Measurements from ENCODE around the gene GALK1. TPM values are rescaled to one million over a fixed set of nuclear protein-coding genes. Genes with fewer than 3 reads are reported as not detected.

GALK1 gene
- total and polyA plus RNA-seq, 2 donors, result 32.6 to 37.3 TPM

GRCh38 chr17:75736173-75736835, 28.7 kb downstream of the GALK1 start:
- no peak overlapping the region for H3K27ac ChIP-seq (ENCODE audit: low read depth in 1 of 2, low read length in 1 of 2)
- no peak for DNase-seq (ENCODE audit: low read depth in 6 of 9, low spot score in 9 of 9)
- H3K27me3 ChIP-seq (ENCODE audit: control insufficient read depth in 2 of 2, insufficient read depth in 1 of 2, low read length in 1 of 2), result no peaks in the 10 kb centered on the region
- H3K9me3 ChIP-seq (ENCODE audit: control insufficient read depth in 2 of 2, insufficient read depth in 1 of 2, low read length in 1 of 2), result no peaks in the 10 kb centered on the region
- H3K36me3 ChIP-seq (ENCODE audit: control insufficient read depth in 2 of 2, insufficient read depth in 2 of 2, low read length in 1 of 2), result no peaks in the 10 kb centered on the region
- H3K4me1 ChIP-seq (ENCODE audit: control insufficient read depth in 2 of 2, insufficient read depth in 2 of 2, low read length in 2 of 2), result no peaks in the 10 kb centered on the region
- WGBS, result 95% methylated on average over 26 of the region's 26 CpGs
- no peak overlapping the region for H3K4me3 ChIP-seq (ENCODE audit: low read length in 2 of 2)

GRCh38 chr17:75734674-75735294, 30.2 kb downstream of the GALK1 start:
- no peaks in the 10 kb centered on the region for H3K36me3 ChIP-seq (ENCODE audit: control insufficient read depth in 2 of 2, insufficient read depth in 2 of 2, low read length in 1 of 2)
- H3K27ac ChIP-seq (ENCODE audit: low read depth in 1 of 2, low read length in 1 of 2), result no peak overlapping the region
- 85% methylated on average over 4 of the region's 4 CpGs for WGBS
- DNase-seq (ENCODE audit: low read depth in 6 of 9, low spot score in 9 of 9), result no peak
- H3K27me3 ChIP-seq (ENCODE audit: control insufficient read depth in 2 of 2, insufficient read depth in 1 of 2, low read length in 1 of 2), result no peaks in the 10 kb centered on the region
- no peaks in the 10 kb centered on the region for H3K9me3 ChIP-seq (ENCODE audit: control insufficient read depth in 2 of 2, insufficient read depth in 1 of 2, low read length in 1 of 2)
- no peak overlapping the region for H3K4me3 ChIP-seq (ENCODE audit: low read length in 2 of 2)
- H3K4me1 ChIP-seq (ENCODE audit: control insufficient read depth in 2 of 2, insufficient read depth in 2 of 2, low read length in 2 of 2), result no peaks in the 10 kb centered on the region

GRCh38 chr17:75733471-75733870, 31.5 kb downstream of the GALK1 start:
- Histone ChIP-seq H3K27me3 (ENCODE audit: control insufficient read depth in 2 of 2, insufficient read depth in 1 of 2, low read length in 1 of 2) (no peaks in the 10 kb centered on the region), H3K4me3 (ENCODE audit: low read length in 2 of 2) (no peak overlapping the region), H3K27ac (ENCODE audit: low read depth in 1 of 2, low read length in 1 of 2) (no peak overlapping the region), H3K36me3 (ENCODE audit: control insufficient read depth in 2 of 2, insufficient read depth in 2 of 2, low read length in 1 of 2) (no peaks in the 10 kb centered on the region), H3K9me3 (ENCODE audit: control insufficient read depth in 2 of 2, insufficient read depth in 1 of 2, low read length in 1 of 2) (no peaks in the 10 kb centered on the region), H3K4me1 (ENCODE audit: control insufficient read depth in 2 of 2, insufficient read depth in 2 of 2, low read length in 2 of 2) (no peaks in the 10 kb centered on the region)
- no peak for DNase-seq (ENCODE audit: low read depth in 6 of 9, low spot score in 9 of 9)
- WGBS, result 97% methylated on average over 18 of the region's 18 CpGs

- WGBS, result 95% methylated on average over 31 of the region's 31 CpGs
- no peak overlapping the region for H3K4me3 ChIP-seq (ENCODE audit: low read length in 2 of 2)
These were observed 33.1 kb downstream of the GALK1 start for GRCh38 chr17:75731716-75732498.

GRCh38 chr17:75731086-75731715, 33.8 kb downstream of the GALK1 start:
- Histone ChIP-seq H3K27me3 (ENCODE audit: control insufficient read depth in 2 of 2, insufficient read depth in 1 of 2, low read length in 1 of 2) (peaks cover 0 to 3% of the 10 kb centered on the region in 2 donors), H3K36me3 (ENCODE audit: control insufficient read depth in 2 of 2, insufficient read depth in 2 of 2, low read length in 1 of 2) (no peaks in the 10 kb centered on the region), H3K4me1 (ENCODE audit: control insufficient read depth in 2 of 2, insufficient read depth in 2 of 2, low read length in 2 of 2) (no peaks in the 10 kb centered on the region), H3K9me3 (ENCODE audit: control insufficient read depth in 2 of 2, insufficient read depth in 1 of 2, low read length in 1 of 2) (no peaks in the 10 kb centered on the region), H3K27ac (ENCODE audit: low read depth in 1 of 2, low read length in 1 of 2) (no peak overlapping the region), H3K4me3 (ENCODE audit: low read length in 2 of 2) (no peak overlapping the region)
- DNase-seq (ENCODE audit: low read depth in 6 of 9, low spot score in 9 of 9), result no peak
- 94% methylated on average over 26 of the region's 26 CpGs for WGBS

More at GRCh38 chr17:75731716-75732498, 33.1 kb downstream of the GALK1 start:
- no peak overlapping the region for H3K27ac ChIP-seq (ENCODE audit: low read depth in 1 of 2, low read length in 1 of 2)
- peaks cover 0 to 3% of the 10 kb centered on the region in 2 donors for H3K27me3 ChIP-seq (ENCODE audit: control insufficient read depth in 2 of 2, insufficient read depth in 1 of 2, low read length in 1 of 2)
- H3K9me3 ChIP-seq (ENCODE audit: control insufficient read depth in 2 of 2, insufficient read depth in 1 of 2, low read length in 1 of 2), result no peaks in the 10 kb centered on the region
- no peak for DNase-seq (ENCODE audit: low read depth in 6 of 9, low spot score in 9 of 9)
- H3K36me3 ChIP-seq (ENCODE audit: control insufficient read depth in 2 of 2, insufficient read depth in 2 of 2, low read length in 1 of 2), result no peaks in the 10 kb centered on the region
- H3K4me1 ChIP-seq (ENCODE audit: control insufficient read depth in 2 of 2, insufficient read depth in 2 of 2, low read length in 2 of 2), result no peaks in the 10 kb centered on the region

- no peaks in the 10 kb centered on the region for H3K4me1 ChIP-seq (ENCODE audit: control insufficient read depth in 2 of 2, insufficient read depth in 2 of 2, low read length in 2 of 2)
- H3K27ac ChIP-seq (ENCODE audit: low read depth in 1 of 2, low read length in 1 of 2), result no peak overlapping the region
- no peaks in the 10 kb centered on the region for H3K36me3 ChIP-seq (ENCODE audit: control insufficient read depth in 2 of 2, insufficient read depth in 2 of 2, low read length in 1 of 2)
- WGBS, result 93% methylated on average over 24 of the region's 24 CpGs
- peaks cover 0 to 3% of the 10 kb centered on the region in 2 donors for H3K27me3 ChIP-seq (ENCODE audit: control insufficient read depth in 2 of 2, insufficient read depth in 1 of 2, low read length in 1 of 2)
- no peak overlapping the region for H3K4me3 ChIP-seq (ENCODE audit: low read length in 2 of 2)
- no peaks in the 10 kb centered on the region for H3K9me3 ChIP-seq (ENCODE audit: control insufficient read depth in 2 of 2, insufficient read depth in 1 of 2, low read length in 1 of 2)
- no peak for DNase-seq (ENCODE audit: low read depth in 6 of 9, low spot score in 9 of 9)
These were observed 34.9 kb downstream of the GALK1 start for GRCh38 chr17:75730065-75730464.

- H3K9me3 ChIP-seq (ENCODE audit: control insufficient read depth in 2 of 2, insufficient read depth in 1 of 2, low read length in 1 of 2), result no peaks in the 10 kb centered on the region
- H3K36me3 ChIP-seq (ENCODE audit: control insufficient read depth in 2 of 2, insufficient read depth in 2 of 2, low read length in 1 of 2), result no peaks in the 10 kb centered on the region
- peaks cover 0 to 3% of the 10 kb centered on the region in 2 donors for H3K27me3 ChIP-seq (ENCODE audit: control insufficient read depth in 2 of 2, insufficient read depth in 1 of 2, low read length in 1 of 2)
- no peak for DNase-seq (ENCODE audit: low read depth in 6 of 9, low spot score in 9 of 9)
- H3K27ac ChIP-seq (ENCODE audit: low read depth in 1 of 2, low read length in 1 of 2), result no peak overlapping the region
- H3K4me3 ChIP-seq (ENCODE audit: low read length in 2 of 2), result no peak overlapping the region
- 95% methylated on average over 7 of the region's 7 CpGs for WGBS
- H3K4me1 ChIP-seq (ENCODE audit: control insufficient read depth in 2 of 2, insufficient read depth in 2 of 2, low read length in 2 of 2), result no peaks in the 10 kb centered on the region
These were observed 35.6 kb downstream of the GALK1 start for GRCh38 chr17:75729351-75729750.

- 94% methylated on average over 18 of the region's 18 CpGs for WGBS
- H3K36me3 ChIP-seq (ENCODE audit: control insufficient read depth in 2 of 2, insufficient read depth in 2 of 2, low read length in 1 of 2), result no peaks in the 10 kb centered on the region
- H3K9me3 ChIP-seq (ENCODE audit: control insufficient read depth in 2 of 2, insufficient read depth in 1 of 2, low read length in 1 of 2), result no peaks in the 10 kb centered on the region
- peaks cover 0 to 4% of the 10 kb centered on the region in 2 donors for H3K27me3 ChIP-seq (ENCODE audit: control insufficient read depth in 2 of 2, insufficient read depth in 1 of 2, low read length in 1 of 2)
- DNase-seq (ENCODE audit: low read depth in 6 of 9, low spot score in 9 of 9), result no peak
- H3K27ac ChIP-seq (ENCODE audit: low read depth in 1 of 2, low read length in 1 of 2), result no peak overlapping the region
- H3K4me3 ChIP-seq (ENCODE audit: low read length in 2 of 2), result no peak overlapping the region
- H3K4me1 ChIP-seq (ENCODE audit: control insufficient read depth in 2 of 2, insufficient read depth in 2 of 2, low read length in 2 of 2), result no peaks in the 10 kb centered on the region
These were observed 37.6 kb downstream of the GALK1 start for GRCh38 chr17:75727391-75727790.

GRCh38 chr17:75725504-75725903, 39.5 kb downstream of the GALK1 start:
- H3K27me3 ChIP-seq (ENCODE audit: control insufficient read depth in 2 of 2, insufficient read depth in 1 of 2, low read length in 1 of 2), result peaks cover 3 to 20% of the 10 kb centered on the region in 2 donors
- H3K9me3 ChIP-seq (ENCODE audit: control insufficient read depth in 2 of 2, insufficient read depth in 1 of 2, low read length in 1 of 2), result peaks cover 0 to 4% of the 10 kb centered on the region in 2 donors
- peaks cover 4 to 9% of the 10 kb centered on the region in 2 donors for H3K4me1 ChIP-seq (ENCODE audit: control insufficient read depth in 2 of 2, insufficient read depth in 2 of 2, low read length in 2 of 2)
- no peak overlapping the region for H3K27ac ChIP-seq (ENCODE audit: low read depth in 1 of 2, low read length in 1 of 2)
- no peaks in the 10 kb centered on the region for H3K36me3 ChIP-seq (ENCODE audit: control insufficient read depth in 2 of 2, insufficient read depth in 2 of 2, low read length in 1 of 2)
- no peak overlapping the region for H3K4me3 ChIP-seq (ENCODE audit: low read length in 2 of 2)
- WGBS, result 97% methylated on average over 7 of the region's 7 CpGs
- DNase-seq (ENCODE audit: low read depth in 6 of 9, low spot score in 9 of 9), result no peak
